MM.1S (cell line): ENCODE measurements around the gene CDH2.

Experiments used
- DNase-seq: peaks from one replicate; pipeline ENCODE4 v3.0.0-alpha.2; 2015
- H2AFZ ChIP-seq: fragments of 300-600 bp; sonication (generic); 2 replicates; pipeline ENCODE4 v1.6.0; 2016; ENCODE audit warnings: antibody characterized with exemption, low read length
- H3F3A ChIP-seq: fragments of 300-600 bp; sonication (generic); 2 replicates; pipeline ENCODE4 v1.6.1; 2016; ENCODE audit warnings: mild to moderate bottlenecking, antibody characterized with exemption, low read length, moderate library complexity, mixed read lengths; ENCODE audit not compliant: insufficient read depth
- H3K27ac ChIP-seq: fragments of 300-600 bp; sonication (generic); 2 replicates; pipeline ENCODE4 v1.5.1; 2016; ENCODE audit warnings: mild to moderate bottlenecking, low read length
- H3K27me3 ChIP-seq: fragments of 300-600 bp; sonication (generic); replicated peaks from 2 replicates; pipeline ENCODE4 v1.6.0; 2016; ENCODE audit warnings: low read length; ENCODE audit not compliant: insufficient read depth
- H3K36me3 ChIP-seq: fragments of 300-600 bp; sonication (generic); replicated peaks from 2 replicates; pipeline ENCODE4 v1.6.1; 2016; ENCODE audit warnings: mild to moderate bottlenecking, low read length, mixed read lengths; ENCODE audit not compliant: insufficient read depth
- H3K4me1 ChIP-seq: fragments of 300-600 bp; sonication (generic); 2 replicates; pipeline ENCODE4 v1.6.1; 2016; ENCODE audit warnings: low read length, mixed read lengths
- H3K4me2 ChIP-seq: fragments of 300-600 bp; sonication (generic); 2 replicates; pipeline ENCODE4 v1.6.0; 2016; ENCODE audit warnings: low read depth, low read length
- H3K4me3 ChIP-seq: fragments of 300-600 bp; sonication (generic); 2 replicates; pipeline ENCODE4 v1.5.1; 2016; ENCODE audit warnings: low read length, mixed read lengths
- H3K79me2 ChIP-seq: fragments of 300-600 bp; sonication (generic); 2 replicates; pipeline ENCODE4 v1.6.1; 2016; ENCODE audit warnings: mixed run types, low read length, mixed read lengths
- H3K9ac ChIP-seq: fragments of 300-600 bp; sonication (generic); 2 replicates; pipeline ENCODE4 v1.6.1; 2016; ENCODE audit warnings: low read length, mixed read lengths
- H3K9me2 ChIP-seq: fragments of 300-600 bp; sonication (generic); replicated peaks from 2 replicates; pipeline ENCODE4 v1.6.1; 2016; ENCODE audit warnings: mild to moderate bottlenecking, low read length, mixed read lengths; ENCODE audit not compliant: insufficient read depth
- H3K9me3 ChIP-seq: fragments of 300-600 bp; sonication (generic); replicated peaks from 2 replicates; pipeline ENCODE4 v1.6.1; 2016; ENCODE audit warnings: mild to moderate bottlenecking, low read length, mixed read lengths; ENCODE audit not compliant: insufficient read depth
- H4K20me1 ChIP-seq: fragments of 300-600 bp; sonication (generic); 2 replicates; pipeline ENCODE4 v1.6.1; 2016; ENCODE audit warnings: mild to moderate bottlenecking, low read length, moderate library complexity, mixed read lengths; ENCODE audit not compliant: insufficient read depth
- EZH2 ChIP-seq: fragments of 300-600 bp; sonication (generic); optimal IDR thresholded peaks from 2 replicates; pipeline ENCODE3; 2017; ENCODE audit warnings: low read depth, mild to moderate bottlenecking, antibody characterized with exemption, low read length, mixed read lengths
- EZH2phosphoT487 ChIP-seq: fragments of 300-600 bp; sonication (generic); IDR thresholded peaks from 2 replicates; pipeline ENCODE4 v1.6.1; 2018; ENCODE audit warnings: antibody characterized with exemption, low read length
- TF ChIP-seq, protein P1 (sequence below): fragments of 300-600 bp; sonication (generic); IDR thresholded peaks from 2 replicates; pipeline ENCODE4 v1.5.1; 2016; ENCODE audit warnings: antibody characterized with exemption, low read length, mixed read lengths

CDH2 gene

DNA sequence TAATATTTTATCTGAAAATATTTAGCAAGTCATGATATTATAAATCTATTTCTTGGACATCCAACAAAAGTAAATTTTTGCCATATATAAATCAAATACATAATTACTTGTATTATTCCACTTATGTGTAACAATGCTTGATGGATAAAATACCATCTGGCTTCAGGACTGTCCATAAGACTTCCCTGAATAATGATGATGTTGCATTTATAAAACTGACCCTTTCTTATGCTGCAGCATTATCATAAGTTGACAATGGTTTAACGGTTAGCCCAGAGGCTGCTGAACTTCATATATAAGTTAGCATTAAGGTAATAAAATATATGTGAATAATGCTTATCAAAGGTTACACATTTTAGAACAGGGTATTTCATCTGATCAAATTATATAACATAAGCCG is 95.4 kb downstream of the CDH2 start:
- no peaks in the 10 kb centered on the region for H3K9me3 ChIP-seq
- H3K27me3 ChIP-seq = no peaks in the 10 kb centered on the region
- DNase-seq = no peak
- H3K36me3 ChIP-seq = no peaks in the 10 kb centered on the region
- peaks cover 20% of the 10 kb centered on the region for H3K4me1 ChIP-seq
- TF ChIP-seq EZH2phosphoT487 (no peak), EZH2 (no peak)
- TF ChIP-seq, protein P1, sequence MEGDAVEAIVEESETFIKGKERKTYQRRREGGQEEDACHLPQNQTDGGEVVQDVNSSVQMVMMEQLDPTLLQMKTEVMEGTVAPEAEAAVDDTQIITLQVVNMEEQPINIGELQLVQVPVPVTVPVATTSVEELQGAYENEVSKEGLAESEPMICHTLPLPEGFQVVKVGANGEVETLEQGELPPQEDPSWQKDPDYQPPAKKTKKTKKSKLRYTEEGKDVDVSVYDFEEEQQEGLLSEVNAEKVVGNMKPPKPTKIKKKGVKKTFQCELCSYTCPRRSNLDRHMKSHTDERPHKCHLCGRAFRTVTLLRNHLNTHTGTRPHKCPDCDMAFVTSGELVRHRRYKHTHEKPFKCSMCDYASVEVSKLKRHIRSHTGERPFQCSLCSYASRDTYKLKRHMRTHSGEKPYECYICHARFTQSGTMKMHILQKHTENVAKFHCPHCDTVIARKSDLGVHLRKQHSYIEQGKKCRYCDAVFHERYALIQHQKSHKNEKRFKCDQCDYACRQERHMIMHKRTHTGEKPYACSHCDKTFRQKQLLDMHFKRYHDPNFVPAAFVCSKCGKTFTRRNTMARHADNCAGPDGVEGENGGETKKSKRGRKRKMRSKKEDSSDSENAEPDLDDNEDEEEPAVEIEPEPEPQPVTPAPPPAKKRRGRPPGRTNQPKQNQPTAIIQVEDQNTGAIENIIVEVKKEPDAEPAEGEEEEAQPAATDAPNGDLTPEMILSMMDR = no peak
- H3K79me2 ChIP-seq = no peaks in the 10 kb centered on the region
- H3K9ac ChIP-seq = no peak overlapping the region
- no peaks in the 10 kb centered on the region for H4K20me1 ChIP-seq
- H3K9me2 ChIP-seq = no peaks in the 10 kb centered on the region
- H3K4me2 ChIP-seq = no peak overlapping the region
- H3K27ac ChIP-seq = no peak overlapping the region
- H3K4me3 ChIP-seq = no peak overlapping the region
- H3F3A ChIP-seq = peaks cover 14% of the 10 kb centered on the region; the same call in 1 of the 2 replicates
- no peak overlapping the region for H2AFZ ChIP-seq

DNA sequence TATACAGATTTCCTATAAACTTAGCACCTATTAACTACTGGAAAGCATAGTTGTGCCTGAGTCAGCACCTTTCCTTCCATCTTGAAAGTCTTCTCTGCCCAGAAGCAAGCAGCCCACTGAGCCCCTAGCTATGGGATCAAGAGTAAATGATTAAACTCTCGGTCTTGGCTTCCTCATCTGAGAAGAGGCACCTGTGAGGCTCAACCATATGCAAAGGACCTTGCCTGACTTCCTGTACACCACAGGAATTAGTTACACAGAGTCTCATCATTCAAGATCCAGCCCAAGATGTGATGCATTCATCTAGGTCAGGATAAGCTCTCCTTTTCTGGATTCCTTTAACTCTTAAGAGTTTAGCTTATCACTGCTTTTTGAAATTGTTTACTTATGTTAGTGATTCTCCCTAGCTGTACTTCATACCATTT is 96.0 kb downstream of the CDH2 start:
- no peaks in the 10 kb centered on the region for H3K27me3 ChIP-seq
- H3K9ac ChIP-seq = no peak overlapping the region
- DNase-seq = peak; percentile 67
- H4K20me1 ChIP-seq = no peaks in the 10 kb centered on the region
- peaks cover 14% of the 10 kb centered on the region; the same call in 1 of the 2 replicates for H3F3A ChIP-seq
- H3K9me2 ChIP-seq = no peaks in the 10 kb centered on the region
- peak overlapping the region; percentile 27 for H3K4me2 ChIP-seq
- H3K27ac ChIP-seq = peak overlapping the region; percentile 49; the same call in 1 of the 2 replicates
- no peak overlapping the region for H3K4me3 ChIP-seq
- no peaks in the 10 kb centered on the region for H3K36me3 ChIP-seq
- H3K9me3 ChIP-seq = no peaks in the 10 kb centered on the region
- TF ChIP-seq EZH2phosphoT487 = no peak
- TF ChIP-seq, protein P1 = no peak
- TF ChIP-seq EZH2 = no peak
- no peaks in the 10 kb centered on the region for H3K79me2 ChIP-seq
- peaks cover 20% of the 10 kb centered on the region for H3K4me1 ChIP-seq
- H2AFZ ChIP-seq = no peak overlapping the region

DNA sequence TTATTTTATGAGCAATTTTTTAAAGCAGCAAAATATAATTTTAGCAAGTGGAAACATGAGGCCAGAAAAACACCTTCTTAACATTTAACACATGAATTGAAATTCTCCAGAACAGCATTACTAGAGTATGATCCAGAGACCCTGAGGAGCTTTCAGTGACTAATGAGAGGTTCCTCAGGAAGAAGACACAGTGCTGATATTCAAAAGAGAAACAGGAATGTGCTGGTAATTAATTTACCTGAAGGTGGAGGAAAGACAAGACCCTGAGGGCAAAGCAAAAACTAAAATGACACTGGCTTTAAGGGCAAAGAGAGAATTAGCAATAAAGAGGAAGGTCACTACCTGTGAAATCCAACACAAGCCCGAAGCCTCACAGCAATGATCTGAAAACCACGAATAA is 97.0 kb downstream of the CDH2 start:
- H3K9me2 ChIP-seq = no peaks in the 10 kb centered on the region
- H3K4me2 ChIP-seq = peak overlapping the region; percentile 27

More for the DNA sequence above, 97.0 kb downstream of the CDH2 start:
- H3K27me3 ChIP-seq = no peaks in the 10 kb centered on the region
- H3F3A ChIP-seq = peaks cover 14% of the 10 kb centered on the region; the same call in 1 of the 2 replicates
- no peaks in the 10 kb centered on the region for H4K20me1 ChIP-seq
- H3K9me3 ChIP-seq = no peaks in the 10 kb centered on the region
- H3K27ac ChIP-seq = peak overlapping the region; percentile 49; the same call in 1 of the 2 replicates
- TF ChIP-seq, protein P1 = no peak
- TF ChIP-seq EZH2phosphoT487 = no peak
- H3K9ac ChIP-seq = no peak overlapping the region
- peaks cover 20% of the 10 kb centered on the region for H3K4me1 ChIP-seq
- H3K36me3 ChIP-seq = no peaks in the 10 kb centered on the region
- no peaks in the 10 kb centered on the region for H3K79me2 ChIP-seq
- no peak overlapping the region for H3K4me3 ChIP-seq
- DNase-seq = no peak
- no peak overlapping the region for H2AFZ ChIP-seq
